HG03342 (cell line): Measurements from ENCODE around the gene IST1.
"Not testable (repeated sequence)": the region's sequence is repeated elsewhere in the genome, so short reads cannot be mapped to it uniquely, and the experiment has no call there.

ENCODE experiments used
- ATAC-seq: cut with Tn5 transposase; IDR thresholded peaks from one replicate; pipeline ENCODE4 v1.9.1; 2021; ENCODE audit warnings: mild to moderate bottlenecking, moderate library complexity; ENCODE audit not compliant: unreplicated experiment

The IST1 gene

GRCh38 chr16:71894921-71895678 is at the start of gene IST1:
Gene IST1, plus strand, starts transcription at chr16:71895531. Its CDS starts 20,110 bp downstream, at chr16:71915641.
- ATAC-seq: peak; percentile 79

- peak; percentile 79 for ATAC-seq
These were observed 49.5 kb upstream of the IST1 start, which contains the start of gene ATXN1L for GRCh38 chr16:71845639-71846430. Gene ATXN1L, plus strand, starts transcription at chr16:71845976. Its CDS starts 3,765 bp downstream, at chr16:71849741.

GRCh38 chr16:71846431-71846830 is 48.9 kb upstream of the IST1 start:
- ATAC-seq: no peak

GRCh38 chr16:71847096-71847495 is 48.2 kb upstream of the IST1 start:
- ATAC-seq: no peak

- no peak for ATAC-seq
These were observed 46.7 kb upstream of the IST1 start for GRCh38 chr16:71848622-71849021.

- ATAC-seq: no peak
These were observed 43.6 kb upstream of the IST1 start for GRCh38 chr16:71851746-71852145.

- no peak for ATAC-seq
These were observed 43.2 kb upstream of the IST1 start for GRCh38 chr16:71852158-71852557.

- no peak for ATAC-seq
These were observed 42.8 kb upstream of the IST1 start for GRCh38 chr16:71852561-71852960.

GRCh38 chr16:71853413-71853812 is 41.9 kb upstream of the IST1 start:
- ATAC-seq: peak; percentile 66

GRCh38 chr16:71854369-71854948 is 40.9 kb upstream of the IST1 start:
- no peak for ATAC-seq

- ATAC-seq: no peak
These were observed 39.2 kb upstream of the IST1 start for GRCh38 chr16:71855937-71856662.

- ATAC-seq: no peak
These were observed 35.4 kb upstream of the IST1 start for GRCh38 chr16:71859762-71860521.

GRCh38 chr16:71863995-71864394 is 31.3 kb upstream of the IST1 start:
- no peak for ATAC-seq

- ATAC-seq: no peak
These were observed 30.0 kb upstream of the IST1 start for GRCh38 chr16:71865173-71865863.

- not testable (repeated sequence) for ATAC-seq
These were observed 28.2 kb upstream of the IST1 start for GRCh38 chr16:71867175-71867574.

GRCh38 chr16:71867939-71868338 is 27.4 kb upstream of the IST1 start:
- no peak for ATAC-seq

GRCh38 chr16:71869089-71869488 is 26.2 kb upstream of the IST1 start:
- no peak for ATAC-seq

GRCh38 chr16:71870818-71871217 is 24.5 kb upstream of the IST1 start:
- no peak for ATAC-seq

- no peak for ATAC-seq
These were observed 22.1 kb upstream of the IST1 start for GRCh38 chr16:71873199-71873598.

GRCh38 chr16:71878911-71879310 is 16.4 kb upstream of the IST1 start:
- no peak for ATAC-seq
